ENCODE data around the gene PTPN3. TPM values are rescaled to one million over a fixed set of nuclear protein-coding genes. Genes with fewer than 3 reads are reported as not detected.

PTPN3 gene
- total and polyA plus RNA-seq, 9 of the 15 experiments (the other 6 are each of a cell fraction or from before 2014, with no cell fraction given): 0.02 TPM; not detected in 8

GRCh38 chr9:109385499-109385898 is 112.6 kb downstream of the PTPN3 start:
- intact Hi-C loops (cut with micrococcal nuclease) (no loop called here), in situ Hi-C loops (cut with MboI) (no loop called here)
- no peak for FAIRE-seq
- H3K27me3 ChIP-seq (ENCODE audit: control insufficient read depth in 2 of 2, insufficient read depth in 2 of 2, low read length in 2 of 2): peaks cover 31 to 72% of the 10 kb centered on the region in 2 experiments
- no peak for DNase-seq (ENCODE audit: extremely low read depth in 1 of 4, low spot score in 3 of 4)
- 0% methylated on average over 3 of the region's 3 CpGs for WGBS (ENCODE audit: insufficient coverage, low coverage, missing lambda C conversion rate)
- H3K9ac ChIP-seq (ENCODE audit: insufficient read depth in 1 of 2, low read depth in 2 of 2, low read length in 2 of 2): no peak overlapping the region
- H3K4me1 ChIP-seq (replicated peaks in 1 of 2; ENCODE audit: control insufficient read depth in 2 of 2, insufficient read depth in 2 of 2, low read length in 2 of 2): no peaks in the 10 kb centered on the region
- H3K9me3 ChIP-seq (replicated peaks; ENCODE audit: control insufficient read depth, insufficient read depth, low read depth, low read length): no peaks in the 10 kb centered on the region
- H3K27ac ChIP-seq (ENCODE audit: extremely low read depth, low read depth, low read length): no peak overlapping the region
- H3K4me3 ChIP-seq: no peak overlapping the region
- no peaks in the 10 kb centered on the region for H3K79me2 ChIP-seq (ENCODE audit: control insufficient read depth, insufficient read depth, low read length)
- peaks cover 15% of the 10 kb centered on the region for H4K20me1 ChIP-seq (replicated peaks; ENCODE audit: control insufficient read depth, insufficient read depth, low read length)
- H2AFZ ChIP-seq (ENCODE audit: low read depth, low read length): no peak overlapping the region
- no peak for ATAC-seq
- no peak for TF ChIP-seq TAF1 (IDR thresholded peaks at IDR 0.05; ENCODE audit: control insufficient read depth, extremely low read depth, insufficient read depth, low read length, severe bottlenecking)
- TF ChIP-seq BRD4 (IDR thresholded peaks at IDR 0.05): no peak
- no peak for TF ChIP-seq SRSF7 (optimal IDR thresholded peaks at IDR 0.05; ENCODE audit: low read depth, low read length)
- TF ChIP-seq KLF16 (IDR thresholded peaks at IDR 0.05): no peak
- ChIA-PET CTCF (ENCODE audit: low intra/inter-chr PET ratio) (no interaction called here), POLR2A (interaction anchor here (0.5 to 0.7 kb wide), 2 partner anchors 9 to 37 kb away, joined by 3 to 4 read pairs; no protein-coding TSS in a partner anchor)
- no peak overlapping the region for H3K4me2 ChIP-seq (ENCODE audit: insufficient read depth, low read length)
- H3K36me3 ChIP-seq (ENCODE audit: control insufficient read depth, insufficient read depth, low read length): no peaks in the 10 kb centered on the region
- BruUV-seq (replicated peaks): no TSS peak
- no peaks in the 10 kb centered on the region for H3K9me1 ChIP-seq (ENCODE audit: control insufficient read depth, insufficient read depth, low read length)

DNA sequence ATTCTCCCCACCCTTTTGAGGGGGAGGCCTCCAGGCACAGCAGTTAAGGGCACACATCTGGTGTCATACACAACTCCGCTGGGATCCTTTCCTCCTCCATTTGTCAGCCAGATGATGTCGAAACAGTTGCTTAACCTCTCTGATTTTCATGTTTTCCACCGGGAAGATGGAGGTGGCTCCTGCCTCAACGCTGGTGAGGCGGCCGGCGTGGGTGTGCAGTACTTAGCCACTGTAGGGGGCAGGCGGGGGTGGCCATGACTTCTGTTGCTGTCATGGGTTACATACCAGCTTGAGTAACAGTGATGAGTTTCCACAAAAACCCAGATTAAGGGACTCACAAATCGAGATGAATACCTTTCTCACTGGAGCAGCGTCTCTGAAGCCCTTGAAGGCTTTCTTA is 114.2 kb downstream of the PTPN3 start:
- Histone ChIP-seq H2AFZ (ENCODE audit: low read depth, low read length) (no peak overlapping the region), H3K27ac (ENCODE audit: extremely low read depth, low read depth, low read length) (no peak overlapping the region), H3K36me3 (ENCODE audit: control insufficient read depth, insufficient read depth, low read length) (no peaks in the 10 kb centered on the region), H3K9ac (ENCODE audit: insufficient read depth in 1 of 2, low read depth in 2 of 2, low read length in 2 of 2) (no peak overlapping the region), H3K27me3 (ENCODE audit: control insufficient read depth in 2 of 2, insufficient read depth in 2 of 2, low read length in 2 of 2) (peaks cover 32 to 75% of the 10 kb centered on the region in 2 experiments), H3K4me1 (replicated peaks in 1 of 2; ENCODE audit: control insufficient read depth in 2 of 2, insufficient read depth in 2 of 2, low read length in 2 of 2) (no peaks in the 10 kb centered on the region), H3K9me3 (replicated peaks; ENCODE audit: control insufficient read depth, insufficient read depth, low read depth, low read length) (no peaks in the 10 kb centered on the region), H3K4me3 (no peak overlapping the region), H3K9me1 (ENCODE audit: control insufficient read depth, insufficient read depth, low read length) (no peaks in the 10 kb centered on the region), H3K79me2 (ENCODE audit: control insufficient read depth, insufficient read depth, low read length) (no peaks in the 10 kb centered on the region), H4K20me1 (replicated peaks; ENCODE audit: control insufficient read depth, insufficient read depth, low read length) (peaks cover 15% of the 10 kb centered on the region), H3K4me2 (ENCODE audit: insufficient read depth, low read length) (no peak overlapping the region)
- intact Hi-C loops (cut with micrococcal nuclease): no loop called here
- ChIA-PET POLR2A (no interaction called here), CTCF (ENCODE audit: low intra/inter-chr PET ratio) (no interaction called here)
- ATAC-seq (no peak), FAIRE-seq (no peak), DNase-seq (ENCODE audit: extremely low read depth in 1 of 4, low spot score in 3 of 4) (no peak)
- BruUV-seq (replicated peaks): no TSS peak
- in situ Hi-C loops (cut with MboI): no loop called here
- 0% methylated on average over 10 of the region's 10 CpGs for WGBS (ENCODE audit: insufficient coverage, low coverage, missing lambda C conversion rate)
- TF ChIP-seq, protein P1, sequence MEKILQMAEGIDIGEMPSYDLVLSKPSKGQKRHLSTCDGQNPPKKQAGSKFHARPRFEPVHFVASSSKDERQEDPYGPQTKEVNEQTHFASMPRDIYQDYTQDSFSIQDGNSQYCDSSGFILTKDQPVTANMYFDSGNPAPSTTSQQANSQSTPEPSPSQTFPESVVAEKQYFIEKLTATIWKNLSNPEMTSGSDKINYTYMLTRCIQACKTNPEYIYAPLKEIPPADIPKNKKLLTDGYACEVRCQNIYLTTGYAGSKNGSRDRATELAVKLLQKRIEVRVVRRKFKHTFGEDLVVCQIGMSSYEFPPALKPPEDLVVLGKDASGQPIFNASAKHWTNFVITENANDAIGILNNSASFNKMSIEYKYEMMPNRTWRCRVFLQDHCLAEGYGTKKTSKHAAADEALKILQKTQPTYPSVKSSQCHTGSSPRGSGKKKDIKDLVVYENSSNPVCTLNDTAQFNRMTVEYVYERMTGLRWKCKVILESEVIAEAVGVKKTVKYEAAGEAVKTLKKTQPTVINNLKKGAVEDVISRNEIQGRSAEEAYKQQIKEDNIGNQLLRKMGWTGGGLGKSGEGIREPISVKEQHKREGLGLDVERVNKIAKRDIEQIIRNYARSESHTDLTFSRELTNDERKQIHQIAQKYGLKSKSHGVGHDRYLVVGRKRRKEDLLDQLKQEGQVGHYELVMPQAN (IDR thresholded peaks at IDR 0.05; ENCODE audit: borderline replicate concordance): no peak
- TF ChIP-seq NCOA6 (IDR thresholded peaks at IDR 0.05) (no peak), KDM5B (IDR thresholded peaks at IDR 0.05; ENCODE audit: insufficient replicate concordance, low read depth, low read length) (no peak), BMI1 (IDR thresholded peaks at IDR 0.05; ENCODE audit: low read length) (no peak), ETV5 (CRISPR knock-in tag; IDR thresholded peaks at IDR 0.05; ENCODE audit: low read depth) (no peak), SMARCC2 (IDR thresholded peaks at IDR 0.05; ENCODE audit: low read depth) (no peak), ZFP36 (IDR thresholded peaks at IDR 0.05; ENCODE audit: low read depth, low read length, partially characterized antibody) (no peak), ZNF12 (CRISPR knock-in tag; IDR thresholded peaks at IDR 0.05) (no peak)
- TF ChIP-seq, protein P2, sequence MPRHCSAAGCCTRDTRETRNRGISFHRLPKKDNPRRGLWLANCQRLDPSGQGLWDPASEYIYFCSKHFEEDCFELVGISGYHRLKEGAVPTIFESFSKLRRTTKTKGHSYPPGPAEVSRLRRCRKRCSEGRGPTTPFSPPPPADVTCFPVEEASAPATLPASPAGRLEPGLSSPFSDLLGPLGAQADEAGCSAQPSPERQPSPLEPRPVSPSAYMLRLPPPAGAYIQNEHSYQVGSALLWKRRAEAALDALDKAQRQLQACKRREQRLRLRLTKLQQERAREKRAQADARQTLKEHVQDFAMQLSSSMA (CRISPR knock-in tag; IDR thresholded peaks at IDR 0.05): no peak
